ENCODE results near the gene CAMTA1. TPM values are rescaled to one million over a fixed set of nuclear protein-coding genes. Genes with fewer than 3 reads are reported as not detected.

The CAMTA1 gene
- total and polyA plus RNA-seq, 4 donors = 18.0 to 93.5 (median 35.8) TPM

DNA sequence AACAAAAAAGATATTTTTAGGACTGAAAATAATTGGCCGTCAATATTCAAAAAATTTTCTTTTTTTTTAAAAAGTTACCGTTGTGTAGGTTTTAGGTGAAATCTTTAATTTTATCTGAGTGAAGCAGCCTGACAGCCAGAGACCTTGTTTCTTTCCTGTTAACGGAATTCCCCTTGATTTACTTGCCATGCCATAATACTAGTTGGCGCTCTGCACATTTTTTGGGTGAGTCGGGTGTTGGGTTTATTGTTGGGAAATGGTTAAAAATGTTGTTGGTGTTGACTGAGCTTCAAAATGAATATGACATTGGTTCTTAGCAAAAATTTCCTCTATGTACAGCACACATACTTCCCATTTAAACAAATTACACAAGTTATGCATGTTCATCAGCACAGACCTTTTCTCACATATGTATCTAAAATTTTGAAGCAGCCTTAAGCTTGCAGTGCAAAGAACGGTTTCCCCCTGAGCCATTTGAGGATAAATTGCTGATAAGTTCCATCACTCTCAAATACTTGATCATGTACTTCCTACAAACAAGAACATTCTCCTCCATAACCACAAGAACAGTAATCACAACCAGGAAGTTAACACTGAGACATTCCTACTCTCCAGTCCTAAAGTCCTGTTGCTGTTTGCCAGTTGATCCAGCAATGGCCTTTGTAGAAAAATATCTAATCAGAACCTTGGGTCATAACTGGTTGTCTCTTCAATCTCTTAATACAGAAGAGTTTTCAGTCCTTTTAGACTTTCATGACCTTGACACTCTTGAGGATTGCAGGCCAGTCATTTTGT lies 34.2 kb downstream of the CAMTA1 start (continued):
- TF ChIP-seq, protein P1, sequence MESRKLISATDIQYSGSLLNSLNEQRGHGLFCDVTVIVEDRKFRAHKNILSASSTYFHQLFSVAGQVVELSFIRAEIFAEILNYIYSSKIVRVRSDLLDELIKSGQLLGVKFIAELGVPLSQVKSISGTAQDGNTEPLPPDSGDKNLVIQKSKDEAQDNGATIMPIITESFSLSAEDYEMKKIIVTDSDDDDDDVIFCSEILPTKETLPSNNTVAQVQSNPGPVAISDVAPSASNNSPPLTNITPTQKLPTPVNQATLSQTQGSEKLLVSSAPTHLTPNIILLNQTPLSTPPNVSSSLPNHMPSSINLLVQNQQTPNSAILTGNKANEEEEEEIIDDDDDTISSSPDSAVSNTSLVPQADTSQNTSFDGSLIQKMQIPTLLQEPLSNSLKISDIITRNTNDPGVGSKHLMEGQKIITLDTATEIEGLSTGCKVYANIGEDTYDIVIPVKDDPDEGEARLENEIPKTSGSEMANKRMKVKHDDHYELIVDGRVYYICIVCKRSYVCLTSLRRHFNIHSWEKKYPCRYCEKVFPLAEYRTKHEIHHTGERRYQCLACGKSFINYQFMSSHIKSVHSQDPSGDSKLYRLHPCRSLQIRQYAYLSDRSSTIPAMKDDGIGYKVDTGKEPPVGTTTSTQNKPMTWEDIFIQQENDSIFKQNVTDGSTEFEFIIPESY (IDR thresholded peaks at IDR 0.05) = no peak

DNA sequence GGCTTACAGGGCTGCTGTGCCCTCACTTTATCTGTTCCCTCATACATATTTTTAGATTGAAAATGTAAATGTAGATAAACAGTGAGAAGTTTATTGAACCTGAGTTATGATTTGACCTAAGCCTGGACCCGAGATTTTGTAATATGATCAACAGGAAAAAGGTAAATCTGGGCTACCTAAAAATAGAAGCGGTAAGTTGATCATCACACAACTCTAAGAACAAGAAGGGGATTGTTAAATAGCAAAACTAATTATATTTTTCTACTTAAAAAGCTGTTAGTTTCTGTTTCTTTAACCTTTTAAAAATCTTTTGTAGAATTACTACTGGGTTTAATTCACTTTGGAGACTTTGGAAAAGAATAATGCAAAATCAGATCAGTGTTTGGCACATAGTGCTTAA lies 35.6 kb downstream of the CAMTA1 start:
- no peak overlapping the region for H3K9ac ChIP-seq (ENCODE audit: low read depth in 1 of 2, low read length in 2 of 2)
- H3K27ac ChIP-seq (ENCODE audit: low read depth in 1 of 2, low read length in 2 of 2) = peak overlapping the region; percentile 9 to 34
- no peaks in the 10 kb centered on the region for H3K36me3 ChIP-seq (ENCODE audit: control insufficient read depth in 4 of 4, insufficient read depth in 3 of 4, low read depth in 1 of 4, low read length in 3 of 4)
- H3K4me3 ChIP-seq (ENCODE audit: low read depth in 1 of 3, low read length in 3 of 3) = no peak overlapping the region
- no peaks in the 10 kb centered on the region for H3K9me3 ChIP-seq (ENCODE audit: control insufficient read depth in 4 of 4, low read length in 3 of 4)
- H3K4me1 ChIP-seq (ENCODE audit: control insufficient read depth in 4 of 4, insufficient read depth in 4 of 4, low read length in 3 of 4) = peaks cover 6 to 50% (median 30%) of the 10 kb centered on the region in 4 donors
- 20% methylated on average over 2 of the region's 2 CpGs for WGBS
- TF ChIP-seq, protein P2, sequence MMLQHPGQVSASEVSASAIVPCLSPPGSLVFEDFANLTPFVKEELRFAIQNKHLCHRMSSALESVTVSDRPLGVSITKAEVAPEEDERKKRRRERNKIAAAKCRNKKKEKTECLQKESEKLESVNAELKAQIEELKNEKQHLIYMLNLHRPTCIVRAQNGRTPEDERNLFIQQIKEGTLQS (IDR thresholded peaks at IDR 0.05) = no peak
- no peak for TF ChIP-seq JUND (IDR thresholded peaks at IDR 0.05)
- TF ChIP-seq RXRA (IDR thresholded peaks at IDR 0.05) = peak; percentile 19 to 63
- TF ChIP-seq SP1 (IDR thresholded peaks at IDR 0.05) = no peak
- peak in 1 of 2 donors; percentile 36 for TF ChIP-seq HNF4A (conservative IDR thresholded peaks at IDR 0.05)
- DNase-seq (ENCODE audit: low spot score) = no peak
- no peaks in the 10 kb centered on the region for H3K27me3 ChIP-seq (ENCODE audit: control insufficient read depth in 4 of 4, insufficient read depth in 4 of 4, low read length in 3 of 4)

DNA sequence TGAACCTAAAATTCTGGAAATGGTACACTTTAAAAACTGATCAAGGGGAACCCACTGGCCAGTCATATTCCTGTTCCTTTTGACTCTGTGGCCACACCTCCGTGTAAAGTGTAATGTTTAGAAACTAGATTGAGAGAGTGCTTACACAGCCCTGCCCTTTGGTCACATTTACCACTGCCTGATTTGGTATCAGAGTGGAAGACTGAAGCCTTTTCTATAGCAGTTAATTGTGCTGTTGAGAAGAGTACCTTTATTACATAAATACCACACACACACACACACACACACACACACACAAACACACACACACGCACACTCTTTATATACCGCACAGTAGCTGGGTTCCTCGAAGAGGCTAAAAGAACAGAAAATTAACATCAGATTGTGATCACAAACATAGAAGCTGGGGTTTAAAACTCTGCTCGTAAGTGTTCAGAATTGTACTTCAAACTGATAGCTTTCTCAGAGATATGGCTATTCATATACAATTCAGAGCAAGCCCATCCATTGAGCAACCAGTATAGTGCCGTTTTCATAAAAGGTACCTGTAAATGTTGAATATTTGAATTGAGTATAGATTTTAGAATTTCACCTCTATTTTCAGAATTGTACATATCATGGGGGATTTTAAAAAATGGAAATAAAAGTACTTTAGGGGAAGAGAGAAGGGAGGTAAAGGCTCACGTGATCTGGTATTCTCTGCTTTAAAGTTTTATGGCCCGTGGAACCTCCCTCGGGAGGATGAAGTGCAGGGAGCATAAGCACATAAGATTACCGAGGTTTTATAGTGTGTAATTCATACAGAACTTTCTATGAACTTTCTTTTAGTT lies 37.5 kb downstream of the CAMTA1 start:
- WGBS = 31% methylated on average over 10 of the region's 10 CpGs
- H3K27me3 ChIP-seq (ENCODE audit: control insufficient read depth in 4 of 4, insufficient read depth in 4 of 4, low read length in 3 of 4) = no peaks in the 10 kb centered on the region
- H3K4me3 ChIP-seq (ENCODE audit: low read depth in 1 of 3, low read length in 3 of 3) = peak overlapping the region in 1 of 3 donors; percentile 28
- peak overlapping the region; percentile 90 to 92 for H3K27ac ChIP-seq (ENCODE audit: low read depth in 1 of 2, low read length in 2 of 2)
- H3K9ac ChIP-seq (ENCODE audit: low read depth in 1 of 2, low read length in 2 of 2) = peak overlapping the region; percentile 60 to 89
- H3K4me1 ChIP-seq (ENCODE audit: control insufficient read depth in 4 of 4, insufficient read depth in 4 of 4, low read length in 3 of 4) = peaks cover 6 to 54% (median 34%) of the 10 kb centered on the region in 4 donors
- no peak for DNase-seq (ENCODE audit: low spot score)
- no peaks in the 10 kb centered on the region for H3K9me3 ChIP-seq (ENCODE audit: control insufficient read depth in 4 of 4, low read length in 3 of 4)
- H3K36me3 ChIP-seq (ENCODE audit: control insufficient read depth in 4 of 4, insufficient read depth in 3 of 4, low read depth in 1 of 4, low read length in 3 of 4) = no peaks in the 10 kb centered on the region
- TF ChIP-seq JUND (IDR thresholded peaks at IDR 0.05) = peak in 1 of 2 donors; percentile 35
- TF ChIP-seq, protein P3, sequence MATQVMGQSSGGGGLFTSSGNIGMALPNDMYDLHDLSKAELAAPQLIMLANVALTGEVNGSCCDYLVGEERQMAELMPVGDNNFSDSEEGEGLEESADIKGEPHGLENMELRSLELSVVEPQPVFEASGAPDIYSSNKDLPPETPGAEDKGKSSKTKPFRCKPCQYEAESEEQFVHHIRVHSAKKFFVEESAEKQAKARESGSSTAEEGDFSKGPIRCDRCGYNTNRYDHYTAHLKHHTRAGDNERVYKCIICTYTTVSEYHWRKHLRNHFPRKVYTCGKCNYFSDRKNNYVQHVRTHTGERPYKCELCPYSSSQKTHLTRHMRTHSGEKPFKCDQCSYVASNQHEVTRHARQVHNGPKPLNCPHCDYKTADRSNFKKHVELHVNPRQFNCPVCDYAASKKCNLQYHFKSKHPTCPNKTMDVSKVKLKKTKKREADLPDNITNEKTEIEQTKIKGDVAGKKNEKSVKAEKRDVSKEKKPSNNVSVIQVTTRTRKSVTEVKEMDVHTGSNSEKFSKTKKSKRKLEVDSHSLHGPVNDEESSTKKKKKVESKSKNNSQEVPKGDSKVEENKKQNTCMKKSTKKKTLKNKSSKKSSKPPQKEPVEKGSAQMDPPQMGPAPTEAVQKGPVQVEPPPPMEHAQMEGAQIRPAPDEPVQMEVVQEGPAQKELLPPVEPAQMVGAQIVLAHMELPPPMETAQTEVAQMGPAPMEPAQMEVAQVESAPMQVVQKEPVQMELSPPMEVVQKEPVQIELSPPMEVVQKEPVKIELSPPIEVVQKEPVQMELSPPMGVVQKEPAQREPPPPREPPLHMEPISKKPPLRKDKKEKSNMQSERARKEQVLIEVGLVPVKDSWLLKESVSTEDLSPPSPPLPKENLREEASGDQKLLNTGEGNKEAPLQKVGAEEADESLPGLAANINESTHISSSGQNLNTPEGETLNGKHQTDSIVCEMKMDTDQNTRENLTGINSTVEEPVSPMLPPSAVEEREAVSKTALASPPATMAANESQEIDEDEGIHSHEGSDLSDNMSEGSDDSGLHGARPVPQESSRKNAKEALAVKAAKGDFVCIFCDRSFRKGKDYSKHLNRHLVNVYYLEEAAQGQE (IDR thresholded peaks at IDR 0.05) = peak; percentile 83
- TF ChIP-seq, protein P1 (IDR thresholded peaks at IDR 0.05) = peak; percentile 20
- TF ChIP-seq, protein P2 (IDR thresholded peaks at IDR 0.05) = no peak
- no peak for TF ChIP-seq NR2F2 (IDR thresholded peaks at IDR 0.05)
- TF ChIP-seq HNF4G (IDR thresholded peaks at IDR 0.05) = peak; percentile 45
- peak; percentile 44 for TF ChIP-seq YY1 (IDR thresholded peaks at IDR 0.05)
- TF ChIP-seq RXRA (IDR thresholded peaks at IDR 0.05) = peak; percentile 46 to 69
- TF ChIP-seq FOXA1 (IDR thresholded peaks at IDR 0.05) = peak; percentile 74
- TF ChIP-seq, protein P4, sequence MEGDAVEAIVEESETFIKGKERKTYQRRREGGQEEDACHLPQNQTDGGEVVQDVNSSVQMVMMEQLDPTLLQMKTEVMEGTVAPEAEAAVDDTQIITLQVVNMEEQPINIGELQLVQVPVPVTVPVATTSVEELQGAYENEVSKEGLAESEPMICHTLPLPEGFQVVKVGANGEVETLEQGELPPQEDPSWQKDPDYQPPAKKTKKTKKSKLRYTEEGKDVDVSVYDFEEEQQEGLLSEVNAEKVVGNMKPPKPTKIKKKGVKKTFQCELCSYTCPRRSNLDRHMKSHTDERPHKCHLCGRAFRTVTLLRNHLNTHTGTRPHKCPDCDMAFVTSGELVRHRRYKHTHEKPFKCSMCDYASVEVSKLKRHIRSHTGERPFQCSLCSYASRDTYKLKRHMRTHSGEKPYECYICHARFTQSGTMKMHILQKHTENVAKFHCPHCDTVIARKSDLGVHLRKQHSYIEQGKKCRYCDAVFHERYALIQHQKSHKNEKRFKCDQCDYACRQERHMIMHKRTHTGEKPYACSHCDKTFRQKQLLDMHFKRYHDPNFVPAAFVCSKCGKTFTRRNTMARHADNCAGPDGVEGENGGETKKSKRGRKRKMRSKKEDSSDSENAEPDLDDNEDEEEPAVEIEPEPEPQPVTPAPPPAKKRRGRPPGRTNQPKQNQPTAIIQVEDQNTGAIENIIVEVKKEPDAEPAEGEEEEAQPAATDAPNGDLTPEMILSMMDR (IDR thresholded peaks at IDR 0.05; ENCODE audit: low read depth, low read length, missing input control) = no peak
- TF ChIP-seq EGR1 (IDR thresholded peaks at IDR 0.05; ENCODE audit: low read depth in 2 of 2) = no peak
- TF ChIP-seq GABPA (IDR thresholded peaks at IDR 0.05 in 1 of 2, conservative IDR thresholded peaks at IDR 0.05 in 1 of 2) = peak in 1 of 2 donors; percentile 46
- peak; percentile 31 for TF ChIP-seq FOXA2 (IDR thresholded peaks at IDR 0.05)
- peak; percentile 78 to 79 for TF ChIP-seq HNF4A (conservative IDR thresholded peaks at IDR 0.05)
- TF ChIP-seq TAF1 (conservative IDR thresholded peaks at IDR 0.05) = peak; percentile 66
- TF ChIP-seq, protein P5, sequence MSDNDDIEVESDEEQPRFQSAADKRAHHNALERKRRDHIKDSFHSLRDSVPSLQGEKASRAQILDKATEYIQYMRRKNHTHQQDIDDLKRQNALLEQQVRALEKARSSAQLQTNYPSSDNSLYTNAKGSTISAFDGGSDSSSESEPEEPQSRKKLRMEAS (IDR thresholded peaks at IDR 0.05) = peak; percentile 50

All from liver (tissue), 9 donors.